BLaER1 (cell line): ENCODE measurements around the gene FYCO1.

Experiments
- H3K27ac ChIP-seq: shearing (Covaris generic); formaldehyde crosslinking; 2 replicates; pipeline ENCODE4 v1.8.1; 2022
- H3K27me3 ChIP-seq: shearing (Covaris generic); formaldehyde crosslinking; 2 replicates; pipeline ENCODE4 v1.8.1; 2022
- H3K36me3 ChIP-seq: shearing (Covaris generic); formaldehyde crosslinking; 2 replicates; pipeline ENCODE4 v1.8.1; 2022
- H3K4me1 ChIP-seq: shearing (Covaris generic); formaldehyde crosslinking; 2 replicates; pipeline ENCODE4 v1.8.1; 2022
- H3K4me2 ChIP-seq: shearing (Covaris generic); formaldehyde crosslinking; 2 replicates; pipeline ENCODE4 v1.8.1; 2022
- H3K4me3 ChIP-seq: shearing (Covaris generic); formaldehyde crosslinking; 2 replicates; pipeline ENCODE4 v1.8.1; 2022
- H3K9ac ChIP-seq: shearing (Covaris generic); formaldehyde crosslinking; 2 replicates; pipeline ENCODE4 v1.8.1; 2022
- H3K9me3 ChIP-seq: shearing (Covaris generic); formaldehyde crosslinking; 2 replicates; pipeline ENCODE4 v1.8.1; 2022
- H4K20me1 ChIP-seq: shearing (Covaris generic); formaldehyde crosslinking; 2 replicates; pipeline ENCODE4 v1.8.1; 2022
- Cebpa-rat ChIP-seq: shearing (Covaris generic); IDR thresholded peaks from 2 replicates; pipeline ENCODE4 v1.8.1; 2022

The FYCO1 gene

GRCh38 chr3:45938864-45939263, 56.8 kb downstream of the FYCO1 start:
- Histone ChIP-seq H3K27me3 (no peaks in the 10 kb centered on the region), H3K36me3 (peaks cover 74% of the 10 kb centered on the region)
- TF ChIP-seq Cebpa-rat, result no peak

GRCh38 chr3:45938043-45938435, 57.6 kb downstream of the FYCO1 start:
- peak overlapping the region; percentile 25; the same call in 1 of the 2 replicates for H3K4me2 ChIP-seq
- peaks cover 10% of the 10 kb centered on the region for H3K4me1 ChIP-seq
- peaks cover 10% of the 10 kb centered on the region for H4K20me1 ChIP-seq
- H3K27me3 ChIP-seq, result no peaks in the 10 kb centered on the region
- H3K4me3 ChIP-seq, result no peak overlapping the region
- H3K36me3 ChIP-seq, result peaks cover 75% of the 10 kb centered on the region
- no peak overlapping the region for H3K27ac ChIP-seq
- H3K9ac ChIP-seq, result no peak overlapping the region
- TF ChIP-seq Cebpa-rat, result no peak
- H3K9me3 ChIP-seq, result no peaks in the 10 kb centered on the region

More at GRCh38 chr3:45938864-45939263, 56.8 kb downstream of the FYCO1 start:
- Histone ChIP-seq H3K27ac (no peak overlapping the region), H3K9ac (no peak overlapping the region), H3K4me3 (no peak overlapping the region), H3K4me1 (peaks cover 10% of the 10 kb centered on the region), H3K4me2 (no peak overlapping the region), H4K20me1 (peaks cover 16% of the 10 kb centered on the region), H3K9me3 (no peaks in the 10 kb centered on the region)

- H3K27ac ChIP-seq, result peak overlapping the region; percentile 5; the same call in 1 of the 2 replicates
- H3K4me1 ChIP-seq, result peaks cover 10% of the 10 kb centered on the region
- H3K27me3 ChIP-seq, result no peaks in the 10 kb centered on the region
- no peak for TF ChIP-seq Cebpa-rat
- H3K4me3 ChIP-seq, result no peak overlapping the region
- peak overlapping the region; percentile 25 for H3K4me2 ChIP-seq
- peaks cover 4% of the 10 kb centered on the region for H4K20me1 ChIP-seq
- H3K36me3 ChIP-seq, result peaks cover 75% of the 10 kb centered on the region
- no peaks in the 10 kb centered on the region for H3K9me3 ChIP-seq
- H3K9ac ChIP-seq, result 0 out of 2 replicates have a peak overlapping the region, but pooled peaks have one; percentile 15
These were observed 58.2 kb downstream of the FYCO1 start for GRCh38 chr3:45937206-45938042.

DNA sequence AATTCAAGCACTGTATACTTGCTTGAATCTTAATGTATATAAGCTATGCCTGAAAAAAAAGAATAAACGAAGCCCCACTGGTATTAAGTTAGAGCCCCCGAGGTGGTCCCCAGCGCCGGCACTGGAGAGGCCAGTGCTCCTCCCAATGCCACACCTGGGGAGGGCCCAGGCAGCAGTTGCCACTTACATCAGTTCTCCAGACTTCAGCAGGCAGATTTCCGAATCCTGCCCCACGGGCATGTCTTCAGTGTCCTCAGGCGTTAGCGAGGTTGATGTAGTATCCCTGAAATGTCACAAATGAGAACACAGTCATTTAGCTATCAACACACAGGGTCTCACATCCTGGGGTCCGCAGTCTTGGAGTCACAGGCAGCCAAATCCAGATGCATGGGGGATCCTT, 59.4 kb downstream of the FYCO1 start:
- H3K4me2 ChIP-seq, result no peak overlapping the region
- H3K27ac ChIP-seq, result no peak overlapping the region
- peaks cover 82% of the 10 kb centered on the region for H3K36me3 ChIP-seq
- H3K9ac ChIP-seq, result no peak overlapping the region
- H3K9me3 ChIP-seq, result no peaks in the 10 kb centered on the region
- peaks cover 4% of the 10 kb centered on the region for H4K20me1 ChIP-seq
- no peaks in the 10 kb centered on the region for H3K27me3 ChIP-seq
- H3K4me3 ChIP-seq, result no peak overlapping the region
- peaks cover 10% of the 10 kb centered on the region for H3K4me1 ChIP-seq
- no peak for TF ChIP-seq Cebpa-rat

DNA sequence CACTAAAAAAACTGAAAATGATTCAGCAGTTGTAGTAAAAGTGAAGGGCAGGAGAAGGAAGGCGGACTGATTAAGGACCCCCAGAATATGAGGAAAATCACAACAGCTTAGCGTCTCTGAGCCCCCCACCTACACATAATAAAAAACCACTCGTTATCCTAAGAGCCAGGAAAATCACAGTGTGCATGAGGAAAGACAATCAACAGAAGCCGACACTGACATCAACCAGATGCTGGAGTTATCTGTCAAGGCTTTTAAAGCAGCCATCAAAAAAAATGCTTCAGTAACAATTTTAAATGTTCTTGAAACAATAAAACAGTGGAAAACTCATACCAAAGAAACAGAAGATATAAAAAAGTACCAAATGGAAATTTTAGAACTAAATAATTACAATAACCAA, 62.0 kb downstream of the FYCO1 start:
- Histone ChIP-seq H3K27me3 (no peaks in the 10 kb centered on the region), H3K4me1 (peaks cover 10% of the 10 kb centered on the region), H3K36me3 (peaks cover 97% of the 10 kb centered on the region), H3K9me3 (no peaks in the 10 kb centered on the region), H3K4me2 (no peak overlapping the region), H3K9ac (no peak overlapping the region), H4K20me1 (peaks cover 3% of the 10 kb centered on the region; the same call in 1 of the 2 replicates), H3K27ac (no peak overlapping the region), H3K4me3 (no peak overlapping the region)
- TF ChIP-seq Cebpa-rat, result no peak

- Histone ChIP-seq H3K4me1 (no peaks in the 10 kb centered on the region), H4K20me1 (no peaks in the 10 kb centered on the region), H3K4me3 (no peak overlapping the region), H3K9me3 (no peaks in the 10 kb centered on the region), H3K9ac (no peak overlapping the region), H3K27ac (no peak overlapping the region), H3K27me3 (no peaks in the 10 kb centered on the region), H3K4me2 (no peak overlapping the region), H3K36me3 (peaks cover 97% of the 10 kb centered on the region)
- TF ChIP-seq Cebpa-rat, result no peak
These were observed 63.5 kb downstream of the FYCO1 start for GRCh38 chr3:45932112-45932511.

- Histone ChIP-seq H3K27me3 (no peaks in the 10 kb centered on the region), H3K36me3 (peaks cover 97% of the 10 kb centered on the region), H4K20me1 (no peaks in the 10 kb centered on the region), H3K9me3 (no peaks in the 10 kb centered on the region), H3K4me2 (no peak overlapping the region), H3K9ac (no peak overlapping the region), H3K4me1 (no peaks in the 10 kb centered on the region), H3K4me3 (no peak overlapping the region), H3K27ac (no peak overlapping the region)
- TF ChIP-seq Cebpa-rat, result no peak
These were observed 64.1 kb downstream of the FYCO1 start for GRCh38 chr3:45931496-45931895.

- no peak for TF ChIP-seq Cebpa-rat
- H3K27ac ChIP-seq, result no peak overlapping the region
- no peaks in the 10 kb centered on the region for H4K20me1 ChIP-seq
- no peaks in the 10 kb centered on the region for H3K4me1 ChIP-seq
- no peak overlapping the region for H3K4me3 ChIP-seq
- H3K36me3 ChIP-seq, result peaks cover 97% of the 10 kb centered on the region
- no peaks in the 10 kb centered on the region for H3K27me3 ChIP-seq
- H3K9ac ChIP-seq, result no peak overlapping the region
- H3K9me3 ChIP-seq, result no peaks in the 10 kb centered on the region
- no peak overlapping the region for H3K4me2 ChIP-seq
These were observed 66.5 kb downstream of the FYCO1 start for GRCh38 chr3:45929042-45929679.

DNA sequence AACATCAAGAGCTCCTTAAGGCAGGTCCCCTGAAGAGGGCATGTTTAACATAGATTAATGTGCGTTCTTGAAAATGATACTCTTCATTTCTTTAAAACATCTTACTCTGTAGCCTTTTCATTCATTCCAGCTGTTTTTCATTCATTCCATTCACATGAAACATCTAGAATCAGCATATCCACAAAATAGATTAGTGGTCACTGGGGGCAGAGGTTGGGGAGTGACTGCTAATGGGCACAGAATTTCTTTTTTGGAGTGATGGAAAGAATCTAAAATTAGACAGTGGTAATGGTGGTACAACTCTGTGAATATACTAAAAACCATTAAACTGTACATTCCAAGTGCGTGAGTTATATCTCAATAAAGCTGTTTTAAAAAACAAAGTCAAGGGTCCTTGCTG, 67.7 kb downstream of the FYCO1 start:
- Histone ChIP-seq H3K4me1 (no peaks in the 10 kb centered on the region), H4K20me1 (no peaks in the 10 kb centered on the region), H3K36me3 (peaks cover 98% of the 10 kb centered on the region), H3K27ac (no peak overlapping the region), H3K27me3 (no peaks in the 10 kb centered on the region), H3K4me3 (no peak overlapping the region), H3K4me2 (no peak overlapping the region), H3K9me3 (no peaks in the 10 kb centered on the region), H3K9ac (no peak overlapping the region)
- no peak for TF ChIP-seq Cebpa-rat

DNA sequence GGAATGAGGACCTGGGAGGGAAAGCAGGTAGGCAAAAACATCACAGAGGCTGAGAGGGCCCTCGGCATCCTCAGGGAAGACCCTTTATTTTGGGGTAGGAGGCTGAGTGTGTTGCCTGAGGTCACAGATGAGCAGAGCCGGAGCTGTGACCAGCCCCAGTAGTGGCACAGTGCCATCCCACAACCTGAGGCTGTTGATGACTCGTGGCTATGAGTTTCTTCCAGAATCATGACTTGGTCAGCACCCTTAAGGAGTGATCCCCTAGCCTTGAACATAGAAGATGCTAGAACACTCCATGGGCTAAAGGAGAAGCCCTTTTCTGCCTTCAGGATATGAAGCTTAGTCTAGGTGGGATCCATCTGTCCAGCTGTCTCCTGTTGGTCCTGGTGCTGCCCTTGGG, 71.9 kb downstream of the FYCO1 start:
- Histone ChIP-seq H3K27ac (no peak overlapping the region), H3K4me3 (no peak overlapping the region)
- TF ChIP-seq Cebpa-rat, result no peak

More for the DNA sequence above, 71.9 kb downstream of the FYCO1 start:
- Histone ChIP-seq H3K4me1 (no peaks in the 10 kb centered on the region), H3K4me2 (no peak overlapping the region), H3K36me3 (peaks cover 97% of the 10 kb centered on the region), H3K27me3 (no peaks in the 10 kb centered on the region), H3K9ac (no peak overlapping the region), H4K20me1 (no peaks in the 10 kb centered on the region), H3K9me3 (no peaks in the 10 kb centered on the region)
